H1 (cell line): ENCODE data around the gene RAPGEF1. TPM values are rescaled to one million over a fixed set of nuclear protein-coding genes. Genes with fewer than 3 reads are reported as not detected.
"Not testable (repeated sequence)": the region's sequence is repeated elsewhere in the genome, so short reads cannot be mapped to it uniquely, and the experiment has no call there.

Experiments
- CTCF ChIA-PET: fragments of 300-600 bp; sonication (Branson Sonifier 250); formaldehyde crosslinking; loops from one replicate; lab custom pipeline; 2021; ENCODE audit not compliant: partially characterized antibody; lab: Charles Lee
- POLR2A ChIA-PET: fragments of 300-600 bp; sonication (Branson Sonifier 250); formaldehyde crosslinking; loops from one replicate; lab custom pipeline; 2021; ENCODE audit warnings: inconsistent platforms; ENCODE audit not compliant: partially characterized antibody; lab: Charles Lee
- DNase-seq, 2 experiments: peaks; one replicate each; pipeline versions ENCODE4 v3.0.0 to v3.0.0-alpha.2; 2010 to 2022; ENCODE audit warnings: low spot score in 2 of 2, low read depth in 1 of 2, mixed read lengths in 1 of 2
- FAIRE-seq: peaks from 2 replicates; lab custom pipeline; 2011; peaks lifted over from hg19 to GRCh38; lab: Jason Lieb, UNC
- H2AFZ ChIP-seq: 2 replicates; pipeline ENCODE4 v1.8.1; 2012; ENCODE audit warnings: low read length, inconsistent platforms
- H2AK5ac ChIP-seq: 2 replicates; pipeline ENCODE4 v1.6.1; 2013; ENCODE audit warnings: low read depth, low read length
- H2BK120ac ChIP-seq: replicated peaks from 2 replicates; pipeline ENCODE3; 2013; ENCODE audit warnings: low read depth, low read length, inconsistent platforms
- H2BK12ac ChIP-seq: 2 replicates; pipeline ENCODE4 v1.6.1; 2013; ENCODE audit warnings: low read depth, low read length
- H2BK15ac ChIP-seq: 2 replicates; pipeline ENCODE4 v1.6.1; 2013; ENCODE audit warnings: low read length
- H2BK20ac ChIP-seq: 2 replicates; pipeline ENCODE4 v1.6.1; 2013; ENCODE audit warnings: low read length
- H2BK5ac ChIP-seq: 2 replicates; pipeline ENCODE4 v1.6.1; 2013; ENCODE audit warnings: low read depth, low read length
- H3K14ac ChIP-seq: 2 replicates; pipeline ENCODE4 v1.6.1; 2013; ENCODE audit warnings: inconsistent platforms; ENCODE audit not compliant: insufficient read length
- H3K18ac ChIP-seq: 2 replicates; pipeline ENCODE4 v1.6.1; 2013; ENCODE audit warnings: low read length; ENCODE audit errors: extremely low read depth
- H3K23ac ChIP-seq: 2 replicates; pipeline ENCODE4 v1.6.1; 2013; ENCODE audit warnings: inconsistent platforms; ENCODE audit not compliant: insufficient read length
- H3K23me2 ChIP-seq: 2 replicates; pipeline ENCODE4 v1.6.1; 2013; ENCODE audit warnings: low read depth, low read length
- H3K27ac ChIP-seq: 2 replicates; pipeline ENCODE4 v1.6.1; 2011; ENCODE audit warnings: low read depth, low read length, inconsistent platforms
- H3K27me3 ChIP-seq, 4 experiments: replicated peaks in 1 of 4; 1 replicate in 1 of 4; 2 replicates in 3 of 4; pipeline versions ENCODE4 v1.6.1 to v1.8.1; 2011 to 2013; ENCODE audit warnings: low read length in 3 of 4, mild to moderate bottlenecking in 3 of 4, inconsistent platforms in 2 of 4, mixed read lengths in 2 of 4, moderate library complexity in 1 of 4; ENCODE audit not compliant: control insufficient read depth in 3 of 4, insufficient read depth in 3 of 4; ENCODE audit errors: extremely low read depth in 1 of 4
- H3K36me3 ChIP-seq, 4 experiments: 2 replicates each; pipeline versions ENCODE4 v1.6.1 to v1.8.1; 2011 to 2013; ENCODE audit warnings: mild to moderate bottlenecking in 4 of 4, low read length in 3 of 4, moderate library complexity in 2 of 4, control low read depth in 1 of 4, inconsistent platforms in 1 of 4; ENCODE audit not compliant: insufficient read depth in 4 of 4, control insufficient read depth in 2 of 4
- H3K4ac ChIP-seq: replicated peaks from 2 replicates; pipeline ENCODE3; 2013; ENCODE audit warnings: low read length, low read depth, mixed read lengths, inconsistent platforms; ENCODE audit not compliant: insufficient read length
- H3K4me1 ChIP-seq, 4 experiments: replicated peaks in 1 of 4; 1 replicate in 1 of 4; 2 replicates in 3 of 4; pipeline versions ENCODE4 v1.6.1 to v1.8.1; 2011 to 2013; ENCODE audit warnings: low read length in 3 of 4, inconsistent platforms in 2 of 4, mixed read lengths in 1 of 4; ENCODE audit not compliant: insufficient read depth in 4 of 4, control insufficient read depth in 3 of 4
- H3K4me2 ChIP-seq, 2 experiments: 2 replicates each; pipeline versions ENCODE4 v1.6.1 to v1.8.1; 2011 to 2013; ENCODE audit warnings: low read depth in 2 of 2, low read length in 2 of 2, control low read depth in 1 of 2, inconsistent platforms in 1 of 2, mild to moderate bottlenecking in 1 of 2; ENCODE audit not compliant: insufficient read depth in 1 of 2
- H3K4me3 ChIP-seq, 4 experiments: fragments of 200-600, 300-600 bp in 1 of 4; sonication (generic), shearing (Covaris generic), sonication (Bioruptor Twin) in 1 of 4; 2 replicates each; pipeline versions ENCODE4 v1.5.1 to v1.8.1; 2011 to 2016; ENCODE audit warnings: low read length in 4 of 4, low read depth in 3 of 4, control low read depth in 2 of 4, inconsistent platforms in 2 of 4, mild to moderate bottlenecking in 2 of 4, mixed read lengths in 1 of 4, moderate library complexity in 1 of 4; ENCODE audit not compliant: insufficient read depth in 2 of 4; ENCODE audit errors: extremely low read depth in 1 of 4
- H3K56ac ChIP-seq: replicated peaks from 2 replicates; pipeline ENCODE3; 2013; ENCODE audit warnings: low read depth, mild to moderate bottlenecking, mixed read lengths, low read length, inconsistent platforms; ENCODE audit not compliant: insufficient read length
- H3K79me1 ChIP-seq: 2 replicates; pipeline ENCODE4 v1.6.1; 2013; ENCODE audit warnings: low read depth, low read length, control low read depth
- H3K79me2 ChIP-seq, 2 experiments: 2 replicates each; pipeline versions ENCODE4 v1.6.1 to v1.8.1; 2012 to 2013; ENCODE audit warnings: low read length in 2 of 2, mild to moderate bottlenecking in 2 of 2, inconsistent platforms in 1 of 2; ENCODE audit not compliant: insufficient read depth in 2 of 2, control insufficient read depth in 1 of 2
- H3K9ac ChIP-seq, 4 experiments: replicated peaks in 1 of 4; 1 replicate in 1 of 4; 2 replicates in 3 of 4; pipeline versions ENCODE4 v1.6.1 to v1.8.1; 2011 to 2013; ENCODE audit warnings: low read depth in 3 of 4, low read length in 3 of 4, control low read depth in 2 of 4, mild to moderate bottlenecking in 2 of 4, moderate library complexity in 2 of 4, inconsistent platforms in 1 of 4; ENCODE audit errors: extremely low read depth in 1 of 4
- H3K9me3 ChIP-seq, 2 experiments: 2 replicates each; pipeline versions ENCODE4 v1.6.1 to v1.8.1; 2012 to 2013; ENCODE audit warnings: mild to moderate bottlenecking in 2 of 2, moderate library complexity in 2 of 2, control low read depth in 1 of 2, inconsistent platforms in 1 of 2, low read depth in 1 of 2, low read length in 1 of 2, mixed read lengths in 1 of 2; ENCODE audit not compliant: insufficient read depth in 2 of 2
- H4K20me1 ChIP-seq, 2 experiments: replicated peaks in 1 of 2; 2 replicates each; pipeline versions ENCODE3 to v1.8.1; 2011 to 2013; ENCODE audit warnings: inconsistent platforms in 2 of 2, low read length in 2 of 2, mild to moderate bottlenecking in 1 of 2; ENCODE audit not compliant: insufficient read depth in 2 of 2, control insufficient read depth in 1 of 2
- H4K5ac ChIP-seq: 2 replicates; pipeline ENCODE4 v1.6.1; 2013; ENCODE audit warnings: low read length, low read depth, mixed read lengths, inconsistent platforms; ENCODE audit not compliant: insufficient read length
- H4K8ac ChIP-seq: 2 replicates; pipeline ENCODE4 v1.8.0; 2013; ENCODE audit warnings: mild to moderate bottlenecking, moderate library complexity, low read length, inconsistent platforms; ENCODE audit not compliant: insufficient read depth; ENCODE audit errors: extremely low read depth
- H4K91ac ChIP-seq: replicated peaks from 2 replicates; pipeline ENCODE3; 2013; ENCODE audit warnings: low read length, mixed read lengths, inconsistent platforms; ENCODE audit not compliant: insufficient read length
- WGBS, 2 experiments: shearing (Covaris generic) in 1 of 2; methylation state at CpG; one replicate each; pipeline versions ENCODE4 v1.1.6 to v1.1.7; 2013 to 2015; ENCODE audit warnings: low lambda C conversion rate in 2 of 2, mixed read lengths in 2 of 2, inconsistent platforms in 1 of 2, low coverage in 1 of 2, missing lambda C conversion rate in 1 of 2; ENCODE audit not compliant: insufficient replicate concordance in 2 of 2, insufficient coverage in 1 of 2, insufficient read length in 1 of 2; ENCODE audit errors: extremely low coverage in 1 of 2, missing lambda C conversion rate in 1 of 2; 5-methylcytosine and 5-hydroxymethylcytosine counted together
- polyA plus RNA-seq, 7 experiments: library from polyadenylated mRNA; depleted of rRNA in 3 of 7; stranded (reverse) in 5 of 7; unstranded in 2 of 7; fragments of >200 nt in 5 of 7; fragments of 200-250 nt in 2 of 7; gene quantifications; 1 replicate in 5 of 7; 2 replicates in 1 of 7; 4 replicates in 1 of 7; pipeline versions ENCODE4 v1.2.1 to v1.2.3, GENCODE V29; 2011 to 2013; ENCODE audit warnings: missing spikeins in 2 of 7, mixed read lengths in 2 of 7
- total RNA-seq: library from RNA; stranded (reverse); fragmentation: NEBNext Ultra II Directional; extraction: Animal tissue kit (Norgen Biotek cat#: 25700); gene quantifications from 2 replicates; pipeline ENCODE4 v1.2.1, GENCODE V29; 2021

RAPGEF1 gene
- total and polyA plus RNA-seq, 2 of the 8 experiments (the other 6 are each of a cell fraction or from before 2014, with no cell fraction given): 29.7 to 78.9 TPM

- H3K4ac ChIP-seq, FAIRE-seq, H4K20me1 ChIP-seq, H3K9ac ChIP-seq, H3K56ac ChIP-seq, POLR2A ChIA-PET, H2BK120ac ChIP-seq, H3K79me1 ChIP-seq, H2BK12ac ChIP-seq, H3K14ac ChIP-seq, H2AFZ ChIP-seq, H2AK5ac ChIP-seq, H3K27ac ChIP-seq, H3K36me3 ChIP-seq, H2BK15ac ChIP-seq, H3K23me2 ChIP-seq, H3K18ac ChIP-seq, H4K8ac ChIP-seq, H3K23ac ChIP-seq, H3K9me3 ChIP-seq, H3K4me2 ChIP-seq, H4K91ac ChIP-seq, H3K27me3 ChIP-seq, H3K4me3 ChIP-seq, DNase-seq, H4K5ac ChIP-seq, H3K4me1 ChIP-seq, H2BK5ac ChIP-seq, H2BK20ac ChIP-seq: not testable (repeated sequence)
- 90% methylated on average over 5 of the region's 5 CpGs; no CpG with 5 or more reads in 1 of the 2 experiments for WGBS, 2 experiments
- peaks cover 0 to 51% of the 10 kb centered on the region in 2 experiments; a peak in 2 of 4 replicates for H3K79me2 ChIP-seq
- CTCF ChIA-PET: interaction anchor here (0.7 to 1.5 kb wide), 3 partner anchors 15 to 78 kb away, joined by 3 to 4 read pairs (median 3); no protein-coding TSS in a partner anchor
These were observed 85.5 kb downstream of the RAPGEF1 start for GRCh38 chr9:131654369-131654768.
